ENCODE data around the gene CRIP2.

DNA sequence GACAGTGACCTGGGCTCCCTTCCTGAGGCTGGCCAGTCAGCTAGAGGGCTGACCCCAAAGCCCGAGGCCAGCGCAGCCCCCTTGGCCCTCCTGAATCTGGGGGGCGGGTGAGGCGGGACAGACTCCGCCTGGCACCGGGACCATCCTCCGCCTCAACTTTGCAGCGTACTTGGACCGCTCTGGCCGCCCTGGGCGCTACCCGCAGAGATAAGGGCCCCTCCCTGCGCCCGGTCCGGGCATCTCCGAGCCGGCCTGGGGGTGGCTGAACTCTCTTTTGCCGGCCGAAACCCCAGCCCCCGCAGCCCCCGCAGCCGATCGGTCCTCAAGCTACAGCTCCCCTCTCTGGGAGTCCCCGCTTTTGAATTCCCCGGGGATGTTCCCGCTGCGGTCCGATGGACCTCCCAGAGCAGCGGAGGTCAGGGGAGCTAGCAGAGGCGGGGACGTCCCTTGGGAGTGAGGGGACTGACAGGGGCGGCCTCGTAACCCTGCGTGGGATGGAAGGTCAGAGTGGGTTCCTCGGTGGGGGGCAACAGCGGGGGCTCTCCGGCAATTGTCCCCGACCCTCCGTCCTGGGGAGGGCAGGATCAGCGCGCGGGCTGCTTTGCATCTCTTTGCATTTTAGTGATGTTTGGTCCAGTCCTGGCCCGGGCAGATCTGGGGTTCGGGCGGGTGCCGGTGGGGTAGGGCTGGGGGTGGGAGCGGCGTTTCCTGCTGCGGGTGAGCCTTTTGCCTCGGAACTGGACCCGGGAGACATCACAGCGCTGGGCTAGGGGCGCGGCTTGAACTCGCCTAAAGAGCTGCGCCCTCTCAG, 11.7 kb downstream of the CRIP2 start, which contains the start of gene CRIP1:
- TF ChIP-seq CTCF (conservative IDR thresholded peaks at IDR 0.05; ENCODE audit: low read depth, low read length) (no peak), BHLHE40 (IDR thresholded peaks at IDR 0.05; ENCODE audit: low read depth, low read length) (no peak), POLR2A (IDR thresholded peaks at IDR 0.05; ENCODE audit: low read depth, low read length) (no peak), SMC3 (IDR thresholded peaks at IDR 0.05; ENCODE audit: low read depth, low read length) (no peak), RFX5 (IDR thresholded peaks at IDR 0.05; ENCODE audit: low read depth, low read length) (no peak), RCOR1 (IDR thresholded peaks at IDR 0.05; ENCODE audit: insufficient replicate concordance, low read length) (no peak), MAFK (IDR thresholded peaks at IDR 0.05; ENCODE audit: low read depth, low read length) (no peak), NFE2L2 (IDR thresholded peaks at IDR 0.05; ENCODE audit: low read depth, low read length) (no peak), ELK1 (IDR thresholded peaks at IDR 0.05; ENCODE audit: borderline replicate concordance, low read depth, low read length) (no peak), FOS (IDR thresholded peaks at IDR 0.05; ENCODE audit: low read depth, low read length) (no peak), CEBPB (IDR thresholded peaks at IDR 0.05; ENCODE audit: low read depth, low read length) (no peak), MXI1 (IDR thresholded peaks at IDR 0.05; ENCODE audit: borderline replicate concordance, low read depth, low read length) (no peak), CHD1 (IDR thresholded peaks at IDR 0.05; ENCODE audit: low read depth, low read length) (no peak)
- TF ChIP-seq, protein P1, sequence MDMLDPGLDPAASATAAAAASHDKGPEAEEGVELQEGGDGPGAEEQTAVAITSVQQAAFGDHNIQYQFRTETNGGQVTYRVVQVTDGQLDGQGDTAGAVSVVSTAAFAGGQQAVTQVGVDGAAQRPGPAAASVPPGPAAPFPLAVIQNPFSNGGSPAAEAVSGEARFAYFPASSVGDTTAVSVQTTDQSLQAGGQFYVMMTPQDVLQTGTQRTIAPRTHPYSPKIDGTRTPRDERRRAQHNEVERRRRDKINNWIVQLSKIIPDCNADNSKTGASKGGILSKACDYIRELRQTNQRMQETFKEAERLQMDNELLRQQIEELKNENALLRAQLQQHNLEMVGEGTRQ (IDR thresholded peaks at IDR 0.05; ENCODE audit: low read depth, low read length): no peak
